Activated CD4-positive, alpha-beta T cell treated with anti-CD3 and anti-CD28 coated beads, Interleukin-2, amount 10 ng/mL, durations not matched to agents 24 days and 14 days (primary cell): ENCODE measurements around the gene GRK5. TPM values are rescaled to one million over a fixed set of nuclear protein-coding genes. Genes with fewer than 3 reads are reported as not detected.

Source experiments
- DNase-seq: peaks from one replicate; pipeline ENCODE4 v3.0.0; 2022
- H3K27ac Mint-ChIP-seq: one replicate; pipeline ENCODE4 v1.8.0; 2022; ENCODE audit warnings: mild to moderate bottlenecking, mixed read lengths
- H3K27me3 Mint-ChIP-seq: one replicate; pipeline ENCODE4 v1.8.0; 2022; ENCODE audit warnings: mixed read lengths
- H3K36me3 Mint-ChIP-seq: one replicate; pipeline ENCODE4 v1.8.0; 2022; ENCODE audit warnings: low read depth, mild to moderate bottlenecking, mixed read lengths
- H3K4me1 Mint-ChIP-seq: one replicate; pipeline ENCODE4 v1.8.0; 2021; ENCODE audit warnings: mixed read lengths
- H3K4me3 Mint-ChIP-seq: one replicate; pipeline ENCODE4 v1.8.0; 2022; ENCODE audit warnings: mild to moderate bottlenecking, moderate library complexity, mixed read lengths
- H3K9me3 Mint-ChIP-seq: one replicate; pipeline ENCODE4 v1.8.0; 2021; ENCODE audit warnings: mixed read lengths
- intact Hi-C: fragments of 100-400 bp; cut with micrococcal nuclease; formaldehyde crosslinking; loops from one replicate; pipeline ENCODE4 v1.15.1; 2023
- total RNA-seq: library from RNA; stranded (reverse); gene quantifications from 2 replicates; pipeline ENCODE4 v1.2.3, GENCODE V29; 2022

The GRK5 gene
- total RNA-seq, 1 donor from 2014 or later: 27.3 TPM

GRCh38 chr10:119377958-119378736 lies 170.8 kb downstream of the GRK5 start:
- peaks cover 32% of the 10 kb centered on the region for H3K36me3 Mint-ChIP-seq
- H3K4me3 Mint-ChIP-seq: no peak overlapping the region
- H3K27me3 Mint-ChIP-seq: no peaks in the 10 kb centered on the region
- no peak for DNase-seq
- H3K27ac Mint-ChIP-seq: no peak overlapping the region
- H3K9me3 Mint-ChIP-seq: no peaks in the 10 kb centered on the region
- H3K4me1 Mint-ChIP-seq: peaks cover 20% of the 10 kb centered on the region
- intact Hi-C loops: no loop called here

DNA sequence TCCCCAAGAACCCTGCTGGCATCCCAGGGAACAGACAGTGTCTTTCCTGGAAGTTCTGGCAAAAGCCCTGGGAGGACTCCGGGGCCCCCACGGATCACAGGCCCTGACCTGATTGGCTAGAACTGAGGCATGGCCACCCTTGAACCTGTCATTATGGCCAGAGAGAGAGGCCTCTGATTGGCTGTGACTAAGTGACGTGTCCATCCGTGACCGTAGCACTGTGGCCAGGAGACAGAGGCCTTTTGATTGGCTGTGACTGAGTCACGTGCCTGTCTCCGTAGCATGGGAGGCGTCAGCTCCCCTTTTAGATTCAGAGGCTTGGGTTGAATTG lies 171.3 kb downstream of the GRK5 start:
- peaks cover 36% of the 10 kb centered on the region for H3K36me3 Mint-ChIP-seq
- H3K27ac Mint-ChIP-seq: no peak overlapping the region
- H3K27me3 Mint-ChIP-seq: no peaks in the 10 kb centered on the region
- peaks cover 22% of the 10 kb centered on the region for H3K4me1 Mint-ChIP-seq
- intact Hi-C loops: no loop called here
- DNase-seq: no peak
- H3K9me3 Mint-ChIP-seq: no peaks in the 10 kb centered on the region
- H3K4me3 Mint-ChIP-seq: no peak overlapping the region

DNA sequence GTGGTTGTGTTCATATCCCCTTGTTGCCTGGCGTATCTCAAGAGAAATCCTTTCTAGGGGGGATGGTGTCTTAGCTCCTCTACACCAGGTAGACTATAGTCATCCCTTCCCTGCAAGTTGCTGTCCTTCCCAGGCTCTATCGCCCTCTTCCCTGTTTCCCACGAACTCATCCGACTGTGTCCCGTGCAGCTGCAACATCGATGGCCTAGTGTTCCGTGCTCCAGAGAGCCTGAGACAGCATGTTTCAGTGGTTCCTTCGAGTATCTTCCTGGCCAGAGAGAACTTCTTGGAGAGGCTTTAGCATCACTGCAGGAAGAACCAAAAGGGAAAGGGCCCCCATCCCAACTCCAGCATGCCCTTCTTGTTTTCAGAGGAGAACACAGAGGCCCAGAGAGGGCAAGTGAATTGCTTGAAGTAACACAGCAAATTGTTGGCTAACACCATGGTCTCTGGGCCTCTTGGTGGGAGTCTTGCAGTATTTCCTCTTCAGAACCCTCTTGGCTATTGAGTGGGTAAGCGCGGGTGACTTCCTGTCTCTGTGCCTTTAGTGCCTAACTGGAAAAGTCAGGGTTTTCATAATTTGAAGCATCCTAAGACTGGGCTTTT lies 172.2 kb downstream of the GRK5 start:
- DNase-seq: no peak
- Mint-ChIP-seq H3K36me3 (peaks cover 43% of the 10 kb centered on the region), H3K4me3 (no peak overlapping the region), H3K27ac (no peak overlapping the region), H3K9me3 (no peaks in the 10 kb centered on the region), H3K4me1 (peaks cover 24% of the 10 kb centered on the region), H3K27me3 (no peaks in the 10 kb centered on the region)
- intact Hi-C loops: no loop called here

GRCh38 chr10:119383174-119383856 lies 175.9 kb downstream of the GRK5 start:
- Mint-ChIP-seq H3K27ac (peak overlapping the region; percentile 15), H3K27me3 (no peaks in the 10 kb centered on the region), H3K4me1 (peaks cover 20% of the 10 kb centered on the region), H3K9me3 (no peaks in the 10 kb centered on the region), H3K4me3 (no peak overlapping the region), H3K36me3 (peaks cover 60% of the 10 kb centered on the region)
- no peak for DNase-seq
- intact Hi-C loops: no loop called here

GRCh38 chr10:119384127-119384526 lies 176.8 kb downstream of the GRK5 start:
- intact Hi-C loops: no loop called here
- no peaks in the 10 kb centered on the region for H3K27me3 Mint-ChIP-seq
- peaks cover 61% of the 10 kb centered on the region for H3K36me3 Mint-ChIP-seq
- no peak for DNase-seq
- no peaks in the 10 kb centered on the region for H3K9me3 Mint-ChIP-seq
- H3K27ac Mint-ChIP-seq: peak overlapping the region; percentile 70
- no peak overlapping the region for H3K4me3 Mint-ChIP-seq
- peaks cover 19% of the 10 kb centered on the region for H3K4me1 Mint-ChIP-seq

DNA sequence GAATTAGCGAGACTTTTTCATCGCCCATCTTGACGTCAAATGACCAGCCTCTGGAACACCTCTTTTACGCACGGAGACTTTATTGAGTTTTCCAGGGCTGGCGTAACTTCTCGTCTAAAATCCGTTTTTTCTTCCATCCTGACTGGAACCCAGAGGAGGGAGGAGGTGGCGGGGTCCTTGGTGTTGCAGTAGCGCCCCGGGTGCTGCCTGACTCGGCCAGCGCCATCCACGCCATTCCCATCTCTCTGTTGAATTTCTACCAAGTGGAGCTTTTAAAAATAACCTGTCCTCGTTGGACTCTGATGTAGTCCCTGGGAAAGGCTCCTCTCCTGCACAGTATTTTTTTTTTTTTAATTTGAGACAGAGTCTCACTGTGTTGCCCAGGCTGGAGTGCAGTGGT lies 179.3 kb downstream of the GRK5 start:
- Mint-ChIP-seq H3K4me3 (no peak overlapping the region), H3K4me1 (peaks cover 19% of the 10 kb centered on the region), H3K27me3 (no peaks in the 10 kb centered on the region), H3K27ac (no peak overlapping the region), H3K9me3 (no peaks in the 10 kb centered on the region), H3K36me3 (peaks cover 51% of the 10 kb centered on the region)
- DNase-seq: no peak
- intact Hi-C loops: no loop called here

GRCh38 chr10:119388849-119389345 lies 181.5 kb downstream of the GRK5 start:
- DNase-seq: no peak
- Mint-ChIP-seq H3K9me3 (peaks cover 4% of the 10 kb centered on the region), H3K36me3 (peaks cover 40% of the 10 kb centered on the region), H3K27ac (no peak overlapping the region), H3K4me1 (peaks cover 8% of the 10 kb centered on the region), H3K27me3 (no peaks in the 10 kb centered on the region), H3K4me3 (no peak overlapping the region)
- intact Hi-C loops: no loop called here

- H3K4me1 Mint-ChIP-seq: peaks cover 21% of the 10 kb centered on the region
- no peak for DNase-seq
- H3K27me3 Mint-ChIP-seq: peaks cover 2% of the 10 kb centered on the region
- H3K27ac Mint-ChIP-seq: no peak overlapping the region
- no peak overlapping the region for H3K4me3 Mint-ChIP-seq
- peaks cover 8% of the 10 kb centered on the region for H3K9me3 Mint-ChIP-seq
- H3K36me3 Mint-ChIP-seq: peaks cover 27% of the 10 kb centered on the region
- intact Hi-C loops: loop anchor here (5.0 kb wide), 1 partner anchor 84 kb away; no protein-coding TSS in a partner anchor
Measured at GRCh38 chr10:119391440-119392251, 184.3 kb downstream of the GRK5 start.

DNA sequence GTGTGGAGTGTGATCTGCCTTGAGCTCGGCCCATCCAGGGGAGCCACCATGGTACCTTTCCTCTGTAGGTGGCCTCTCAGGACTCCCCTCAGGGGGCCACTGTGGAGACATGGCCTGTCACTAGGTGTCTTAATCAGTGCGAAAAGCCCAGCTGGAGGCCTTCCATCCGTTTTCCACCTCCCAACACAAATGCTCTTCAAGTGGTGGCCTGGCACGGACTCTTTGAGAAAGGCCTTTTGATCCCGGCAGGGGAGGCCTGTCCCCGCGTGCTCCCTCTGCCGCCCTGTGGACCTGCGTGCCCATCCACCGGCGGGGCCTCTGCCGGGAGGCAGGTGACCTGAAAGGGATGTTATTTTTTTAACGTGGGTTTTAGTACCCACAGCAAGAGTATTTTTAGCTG lies 185.6 kb downstream of the GRK5 start:
- Mint-ChIP-seq H3K9me3 (peaks cover 8% of the 10 kb centered on the region), H3K27me3 (peaks cover 2% of the 10 kb centered on the region), H3K27ac (no peak overlapping the region), H3K4me1 (peaks cover 21% of the 10 kb centered on the region), H3K36me3 (peaks cover 24% of the 10 kb centered on the region), H3K4me3 (no peak overlapping the region)
- intact Hi-C loops: loop anchor here (5.0 kb wide), 1 partner anchor 86 kb away; no protein-coding TSS in a partner anchor
- DNase-seq: no peak

- H3K4me3 Mint-ChIP-seq: no peak overlapping the region
- H3K27ac Mint-ChIP-seq: peak overlapping the region; percentile 89
- peaks cover 21% of the 10 kb centered on the region for H3K4me1 Mint-ChIP-seq
- intact Hi-C loops: loop anchor here (5.0 kb wide), 1 partner anchor 86 kb away; no protein-coding TSS in a partner anchor
- DNase-seq: no peak
- H3K9me3 Mint-ChIP-seq: peaks cover 8% of the 10 kb centered on the region
- H3K36me3 Mint-ChIP-seq: peaks cover 24% of the 10 kb centered on the region
- H3K27me3 Mint-ChIP-seq: peaks cover 2% of the 10 kb centered on the region
Measured at GRCh38 chr10:119393421-119393820, 186.1 kb downstream of the GRK5 start.

- Mint-ChIP-seq H3K9me3 (peaks cover 8% of the 10 kb centered on the region), H3K4me3 (peak overlapping the region; percentile 31), H3K27ac (peak overlapping the region; percentile 89), H3K36me3 (peaks cover 22% of the 10 kb centered on the region), H3K27me3 (peaks cover 2% of the 10 kb centered on the region), H3K4me1 (peaks cover 21% of the 10 kb centered on the region)
- intact Hi-C loops: loop anchor here (5.0 kb wide), 1 partner anchor 87 kb away; no protein-coding TSS in a partner anchor
- no peak for DNase-seq
Measured at GRCh38 chr10:119393845-119394244, 186.5 kb downstream of the GRK5 start.

DNA sequence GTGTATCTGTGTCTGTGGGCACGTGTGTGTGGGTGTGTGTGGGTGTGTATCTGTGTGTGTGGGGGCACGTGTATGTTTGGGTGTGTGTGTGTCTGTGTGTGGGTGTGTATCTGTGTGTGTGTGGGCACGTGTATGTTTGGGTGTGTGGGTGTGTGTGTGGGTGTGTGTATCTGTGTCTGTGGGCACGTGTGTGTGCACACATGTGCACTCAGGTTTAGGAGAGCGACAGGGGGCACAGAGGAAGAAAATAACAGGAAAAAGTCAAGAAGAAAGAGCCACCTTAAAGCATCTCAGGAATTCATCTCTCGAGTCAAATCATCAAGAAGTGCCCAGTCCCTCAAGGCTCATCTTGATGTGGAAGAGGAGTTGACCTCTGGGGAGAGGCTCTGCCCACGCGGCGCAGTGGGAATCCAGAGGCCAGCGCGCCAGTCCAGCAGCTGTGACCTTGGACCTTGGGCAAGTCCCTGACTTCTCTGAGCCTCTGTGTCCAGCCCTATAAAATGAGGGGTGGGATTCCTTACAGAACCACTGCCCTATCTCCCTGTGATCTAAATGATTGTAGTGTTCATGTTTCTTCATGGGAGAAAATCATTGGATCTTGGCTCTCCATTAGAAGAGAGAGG lies 187.4 kb downstream of the GRK5 start:
- Mint-ChIP-seq H3K9me3 (peaks cover 8% of the 10 kb centered on the region), H3K27ac (peak overlapping the region; percentile 90), H3K27me3 (peaks cover 2% of the 10 kb centered on the region), H3K4me1 (peaks cover 21% of the 10 kb centered on the region), H3K4me3 (no peak overlapping the region), H3K36me3 (peaks cover 23% of the 10 kb centered on the region)
- DNase-seq: no peak
- intact Hi-C loops: loop anchor here (5.0 kb wide), 1 partner anchor 87 kb away; no protein-coding TSS in a partner anchor
